ENCODE measurements around the gene RXFP2.

GRCh38 chr13:31850041-31850555 lies 110.8 kb downstream of the RXFP2 start:
- TF ChIP-seq CTCF (IDR thresholded peaks at IDR 0.05; ENCODE audit: insufficient read depth, low read length) (no peak), REST (IDR thresholded peaks at IDR 0.05; ENCODE audit: insufficient replicate concordance, low read depth) (no peak), POLR2AphosphoS5 (IDR thresholded peaks at IDR 0.05; ENCODE audit: low read depth) (no peak), GABPA (IDR thresholded peaks at IDR 0.05; ENCODE audit: low read depth) (no peak)
